Esophagus muscularis mucosa (tissue), 3 donors: ENCODE results near the gene SMG6.

Experiments used
- POLR2A ChIP-seq: fragments of 450-650 bp; IDR thresholded peaks from one replicate; pipeline ENCODE4 v1.6.1; 2017; ENCODE audit warnings: antibody characterized with exemption, moderate library complexity, mild to moderate bottlenecking, low read depth
- POLR2AphosphoS5 ChIP-seq, 2 donors: sonication (generic); formaldehyde crosslinking; IDR thresholded peaks; one replicate each; pipeline ENCODE4 v1.6.1; 2017; ENCODE audit warnings: antibody characterized with exemption in 2 of 2
- TF ChIP-seq, protein P1 (sequence below), 3 experiments: fragments of 200-600 bp in 2 of 3; fragments of 450-650 bp in 1 of 3; sonication (generic) in 2 of 3; IDR thresholded peaks; one replicate each; pipeline ENCODE4 v1.5.1; 2017 to 2019; ENCODE audit warnings: antibody characterized with exemption in 3 of 3, mild to moderate bottlenecking in 2 of 3, moderate library complexity in 1 of 3

GRCh38 chr17:2128011-2128410 lies 175.6 kb downstream of the SMG6 start:
- TF ChIP-seq, protein P1, sequence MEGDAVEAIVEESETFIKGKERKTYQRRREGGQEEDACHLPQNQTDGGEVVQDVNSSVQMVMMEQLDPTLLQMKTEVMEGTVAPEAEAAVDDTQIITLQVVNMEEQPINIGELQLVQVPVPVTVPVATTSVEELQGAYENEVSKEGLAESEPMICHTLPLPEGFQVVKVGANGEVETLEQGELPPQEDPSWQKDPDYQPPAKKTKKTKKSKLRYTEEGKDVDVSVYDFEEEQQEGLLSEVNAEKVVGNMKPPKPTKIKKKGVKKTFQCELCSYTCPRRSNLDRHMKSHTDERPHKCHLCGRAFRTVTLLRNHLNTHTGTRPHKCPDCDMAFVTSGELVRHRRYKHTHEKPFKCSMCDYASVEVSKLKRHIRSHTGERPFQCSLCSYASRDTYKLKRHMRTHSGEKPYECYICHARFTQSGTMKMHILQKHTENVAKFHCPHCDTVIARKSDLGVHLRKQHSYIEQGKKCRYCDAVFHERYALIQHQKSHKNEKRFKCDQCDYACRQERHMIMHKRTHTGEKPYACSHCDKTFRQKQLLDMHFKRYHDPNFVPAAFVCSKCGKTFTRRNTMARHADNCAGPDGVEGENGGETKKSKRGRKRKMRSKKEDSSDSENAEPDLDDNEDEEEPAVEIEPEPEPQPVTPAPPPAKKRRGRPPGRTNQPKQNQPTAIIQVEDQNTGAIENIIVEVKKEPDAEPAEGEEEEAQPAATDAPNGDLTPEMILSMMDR (IDR thresholded peaks at IDR 0.05) = no peak
- no peak for TF ChIP-seq POLR2AphosphoS5 (IDR thresholded peaks at IDR 0.05)
- TF ChIP-seq POLR2A = no peak
